MCF 10A (cell line): ENCODE measurements around the gene ATF7IP2. TPM values are rescaled to one million over a fixed set of nuclear protein-coding genes. Genes with fewer than 3 reads are reported as not detected.

Experiments
- BruUV-seq: library from RNA; stranded (reverse); fragments of 400-500 nt; replicated peaks from 2 replicates; lab custom pipeline; 2021; lab: Mats Ljungman, UMichigan
- CTCF ChIA-PET: fragments of 300-600 bp; sonication (Branson Sonifier 250); formaldehyde crosslinking; extraction: SDS; loops from one replicate; lab custom pipeline; 2021; ENCODE audit warnings: antibody characterized with exemption, inconsistent platforms; lab: Yijun Ruan, JAX
- POLR2A ChIA-PET: fragments of 300-600, 350-650 bp; sonication (Branson Sonifier 250); formaldehyde crosslinking; extraction: SDS; loops from one replicate; lab custom pipeline; 2020; ENCODE audit warnings: antibody characterized with exemption, inconsistent platforms; lab: Yijun Ruan, JAX
- DNase-seq: peaks from one replicate; pipeline ENCODE4 v3.0.0-alpha.2; 2018; ENCODE audit not compliant: unreplicated experiment
- H3K27ac Mint-ChIP-seq: one replicate; pipeline ENCODE4 v1.8.0; 2022; ENCODE audit warnings: mild to moderate bottlenecking, low read depth, mixed read lengths; ENCODE audit not compliant: unreplicated experiment
- H3K27me3 Mint-ChIP-seq: one replicate; pipeline ENCODE4 v1.8.0; 2022; ENCODE audit warnings: mixed read lengths; ENCODE audit not compliant: insufficient read depth, unreplicated experiment
- H3K36me3 Mint-ChIP-seq: one replicate; pipeline ENCODE4 v1.8.0; 2022; ENCODE audit warnings: mild to moderate bottlenecking, moderate library complexity, mixed read lengths; ENCODE audit not compliant: insufficient read depth, unreplicated experiment
- H3K4me1 Mint-ChIP-seq: one replicate; pipeline ENCODE4 v1.8.0; 2022; ENCODE audit warnings: mixed read lengths; ENCODE audit not compliant: insufficient read depth, unreplicated experiment
- H3K4me3 Mint-ChIP-seq: one replicate; pipeline ENCODE4 v1.8.0; 2022; ENCODE audit warnings: mild to moderate bottlenecking, moderate library complexity, mixed read lengths; ENCODE audit not compliant: unreplicated experiment
- H3K9me3 Mint-ChIP-seq: one replicate; pipeline ENCODE4 v1.8.0; 2022; ENCODE audit warnings: mixed read lengths; ENCODE audit not compliant: unreplicated experiment
- CTCF ChIP-seq: fragments of 200-600 bp; IDR thresholded peaks from one replicate; pipeline ENCODE4 v1.8.0; 2022; ENCODE audit warnings: antibody characterized with exemption, mild to moderate bottlenecking; ENCODE audit not compliant: unreplicated experiment
- intact Hi-C: fragments of 100-400 bp; cut with micrococcal nuclease; formaldehyde crosslinking; loops from 2 replicates; pipeline ENCODE4 v1.14.1; 2022
- total RNA-seq: library from RNA; stranded (reverse); gene quantifications from 2 replicates; pipeline ENCODE4 v1.2.3, GENCODE V29; 2022

Gene ATF7IP2
- total RNA-seq, 1 experiment from 2014 or later: 6.5 TPM

GRCh38 chr16:10376229-10376628, 9.6 kb upstream of the ATF7IP2 start:
- ChIA-PET POLR2A (interaction anchor here (1.1 kb wide), 1 partner anchor 9 kb away, joined by 3 read pairs; the partner anchor contains the start of gene ATF7IP2), CTCF (interaction anchor here (0.7 kb wide), 1 partner anchor 69 kb away, joined by 3 read pairs; no protein-coding TSS in a partner anchor)
- no TSS peak for BruUV-seq
- no peaks in the 10 kb centered on the region for H3K4me1 Mint-ChIP-seq
- intact Hi-C loops: no loop called here
- no peaks in the 10 kb centered on the region for H3K27me3 Mint-ChIP-seq
- no peak overlapping the region for H3K27ac Mint-ChIP-seq
- H3K9me3 Mint-ChIP-seq: no peaks in the 10 kb centered on the region
- H3K36me3 Mint-ChIP-seq: no peaks in the 10 kb centered on the region
- no peak for DNase-seq
- H3K4me3 Mint-ChIP-seq: no peak overlapping the region
- TF ChIP-seq CTCF: no peak

GRCh38 chr16:10383626-10384025, 2.2 kb upstream of the ATF7IP2 start:
- ChIA-PET POLR2A (no interaction called here), CTCF (interaction anchor here (0.7 kb wide), 1 partner anchor 126 kb away, joined by 4 read pairs; no protein-coding TSS in a partner anchor)
- no peak for TF ChIP-seq CTCF
- intact Hi-C loops: no loop called here
- Mint-ChIP-seq H3K4me1 (no peaks in the 10 kb centered on the region), H3K27me3 (no peaks in the 10 kb centered on the region), H3K27ac (peak overlapping the region; percentile 47), H3K9me3 (no peaks in the 10 kb centered on the region), H3K36me3 (peaks cover 5% of the 10 kb centered on the region), H3K4me3 (no peak overlapping the region)
- no peak for DNase-seq
- no TSS peak for BruUV-seq

- peak; percentile 16 for DNase-seq
- H3K27ac Mint-ChIP-seq: peak overlapping the region; percentile 95
- peaks cover 11% of the 10 kb centered on the region for H3K36me3 Mint-ChIP-seq
- ChIA-PET CTCF (interaction anchor here (1.2 to 1.6 kb wide), 2 partner anchors 18 to 22 kb away, joined by 4 to 5 read pairs; no protein-coding TSS in a partner anchor), POLR2A (interaction anchor here (1.1 to 1.7 kb wide), 8 partner anchors 9 to 78 kb away, joined by 3 to 7 read pairs (median 6); no protein-coding TSS in a partner anchor)
- H3K4me1 Mint-ChIP-seq: no peaks in the 10 kb centered on the region
- intact Hi-C loops: no loop called here
- no peak for TF ChIP-seq CTCF
- BruUV-seq: no TSS peak
- H3K9me3 Mint-ChIP-seq: no peaks in the 10 kb centered on the region
- no peaks in the 10 kb centered on the region for H3K27me3 Mint-ChIP-seq
- H3K4me3 Mint-ChIP-seq: peak overlapping the region; percentile 95
These were observed 748 bp downstream of the ATF7IP2 start for GRCh38 chr16:10386517-10387100.

GRCh38 chr16:10387188-10387617, 1.3 kb downstream of the ATF7IP2 start:
- POLR2A ChIA-PET: interaction anchor here (1.1 to 1.7 kb wide), 7 partner anchors 8 to 79 kb away, joined by 3 to 7 read pairs (median 5); no protein-coding TSS in a partner anchor
- CTCF ChIA-PET: interaction anchor here (0.6 to 1.6 kb wide), 3 partner anchors 23 to 1478 kb away, joined by 3 to 4 read pairs (median 3); no protein-coding TSS in a partner anchor

More at GRCh38 chr16:10387188-10387617, 1.3 kb downstream of the ATF7IP2 start:
- H3K27ac Mint-ChIP-seq: peak overlapping the region; percentile 95
- DNase-seq: peak; percentile 0
- H3K4me1 Mint-ChIP-seq: no peaks in the 10 kb centered on the region
- intact Hi-C loops: no loop called here
- no peak for TF ChIP-seq CTCF
- H3K4me3 Mint-ChIP-seq: peak overlapping the region; percentile 95
- H3K27me3 Mint-ChIP-seq: no peaks in the 10 kb centered on the region
- BruUV-seq: no TSS peak
- peaks cover 11% of the 10 kb centered on the region for H3K36me3 Mint-ChIP-seq
- H3K9me3 Mint-ChIP-seq: no peaks in the 10 kb centered on the region
